HL-60 (cell line): ENCODE measurements around the gene NOS1.

Experiments
- CTCF ChIP-seq: IDR thresholded peaks from one replicate; pipeline ENCODE4 v1.5.1; 2011; ENCODE audit warnings: low read length, control low read depth, inconsistent platforms; ENCODE audit not compliant: insufficient read depth
- SPI1 ChIP-seq: IDR thresholded peaks from 2 replicates; pipeline ENCODE4 v1.6.1; 2012; ENCODE audit warnings: low read depth, mild to moderate bottlenecking, borderline replicate concordance

GRCh38 chr12:117208206-117208605, 153.2 kb downstream of the NOS1 start:
- TF ChIP-seq CTCF = no peak
- TF ChIP-seq SPI1 = no peak
